GM19452 (cell line): ENCODE measurements around the gene VPS9D1.

Experiments
- ATAC-seq: cut with Tn5 transposase; IDR thresholded peaks from one replicate; pipeline ENCODE4 v1.9.1; 2021; ENCODE audit not compliant: unreplicated experiment

VPS9D1 gene, protein sequence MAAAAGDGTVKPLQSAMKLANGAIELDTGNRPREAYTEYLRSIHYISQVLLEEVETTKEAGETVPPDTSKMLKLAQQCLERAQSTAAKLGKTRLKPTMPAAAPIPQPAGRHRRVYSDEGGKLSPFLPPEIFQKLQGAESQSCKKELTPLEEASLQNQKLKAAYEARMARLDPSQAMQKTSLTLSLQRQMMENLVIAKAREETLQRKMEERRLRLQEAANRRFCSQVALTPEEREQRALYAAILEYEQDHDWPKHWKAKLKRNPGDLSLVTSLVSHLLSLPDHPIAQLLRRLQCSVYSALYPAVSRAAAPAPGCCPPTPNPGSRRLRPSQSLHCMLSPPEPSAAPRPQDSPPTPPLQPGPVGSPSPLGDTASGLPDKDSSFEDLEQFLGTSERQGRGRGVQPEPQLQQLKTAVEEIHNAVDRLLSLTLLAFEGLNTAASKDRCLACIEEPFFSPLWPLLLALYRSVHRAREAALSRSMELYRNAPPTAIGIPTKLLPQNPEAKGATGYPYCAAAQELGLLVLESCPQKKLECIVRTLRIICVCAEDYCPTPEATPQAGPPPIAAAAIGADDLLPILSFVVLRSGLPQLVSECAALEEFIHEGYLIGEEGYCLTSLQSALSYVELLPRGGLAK

DNA sequence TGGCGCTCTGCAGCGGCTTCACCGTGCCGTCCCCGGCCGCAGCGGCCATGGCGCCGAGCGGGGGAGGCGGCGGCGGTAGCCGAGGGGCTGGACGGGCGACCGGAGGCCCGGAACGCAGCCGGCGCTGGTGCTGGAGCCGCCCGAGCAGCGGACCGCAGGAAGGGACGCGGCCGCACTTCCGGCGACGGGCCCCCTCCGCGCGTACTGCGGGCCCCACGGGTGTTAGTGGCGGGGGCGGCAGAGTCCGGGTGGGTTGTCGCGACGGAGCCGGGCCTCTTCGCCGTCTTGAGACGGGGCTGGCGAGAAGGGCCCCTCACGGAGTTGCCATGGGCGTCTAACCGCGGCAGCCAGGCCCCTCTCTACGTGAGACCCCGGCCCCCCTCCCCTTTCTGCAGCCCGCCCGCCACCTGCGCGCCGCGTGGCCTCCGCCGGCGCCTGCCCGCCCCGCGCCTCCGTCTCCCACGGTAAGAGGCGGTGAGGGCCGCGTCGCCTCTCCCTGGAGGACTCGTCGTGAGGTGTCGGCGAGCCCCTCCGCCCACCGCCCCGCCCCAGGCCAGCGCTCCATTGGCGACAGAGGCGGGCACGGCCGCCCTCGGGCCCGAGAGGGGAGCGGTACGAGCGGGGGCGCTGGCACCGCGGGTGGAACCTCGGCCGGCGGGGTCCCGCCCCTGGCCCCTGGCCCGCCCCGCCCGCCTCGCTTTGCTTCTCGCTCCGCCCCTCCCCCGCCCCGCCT is at the start of gene VPS9D1, which contains the start of gene ZNF276:
Gene VPS9D1, minus strand, starts transcription at position 86 of the 733 bp plus-strand sequence. Its CDS starts 37 bp downstream, at position 49.
Gene ZNF276, plus strand, starts transcription at position 725 of the 733 bp plus-strand sequence. CDS start 104 bp downstream, outside the sequence.
- ATAC-seq, result peak; percentile 44

DNA sequence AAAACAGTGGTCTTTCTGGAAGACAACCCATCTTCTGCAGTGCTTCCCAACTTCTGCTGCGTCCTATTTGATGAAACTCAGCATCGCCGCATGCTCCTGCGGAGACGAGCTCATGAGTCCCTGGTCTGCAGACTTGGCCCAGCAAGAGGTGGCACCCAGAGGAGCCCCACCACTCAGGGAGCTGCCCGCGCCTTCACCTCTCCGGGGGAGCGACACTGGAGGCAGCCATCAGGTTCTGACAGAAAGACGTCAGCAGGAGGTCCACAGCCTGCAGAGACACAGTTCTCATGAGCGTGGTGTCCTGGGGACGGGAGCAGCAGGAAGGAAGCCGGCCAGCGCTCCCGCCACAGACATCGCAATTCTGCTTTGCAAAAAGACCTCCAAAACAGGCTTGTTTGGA is 49.7 kb upstream of the VPS9D1 start:
- ATAC-seq, result no peak

DNA sequence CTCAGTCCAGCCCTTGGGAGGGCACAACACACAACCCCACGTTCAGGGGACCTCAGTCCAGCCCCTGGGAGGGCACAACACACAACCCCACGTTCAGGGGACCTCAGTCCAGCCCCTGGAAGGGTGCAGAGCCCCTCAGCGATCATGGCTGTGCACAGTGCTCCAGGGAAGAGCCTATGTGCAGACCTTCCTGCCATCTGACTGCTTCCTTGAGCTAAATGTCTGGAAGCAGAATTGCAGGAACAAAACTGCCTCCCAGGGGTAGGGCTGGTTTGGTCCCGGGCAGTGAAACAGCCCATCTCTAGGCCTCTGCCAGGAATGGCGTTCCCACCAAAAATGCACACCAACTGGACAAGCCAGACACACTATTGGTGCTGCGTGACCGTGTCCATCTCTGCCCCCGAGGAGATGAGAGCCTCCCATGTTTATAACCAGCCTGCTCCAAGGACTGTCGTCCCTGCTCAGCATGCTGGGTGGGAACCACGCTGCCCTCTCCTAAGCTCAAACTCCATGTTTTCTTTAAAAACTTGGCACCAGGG is 44.7 kb upstream of the VPS9D1 start:
- peak; percentile 16 for ATAC-seq

DNA sequence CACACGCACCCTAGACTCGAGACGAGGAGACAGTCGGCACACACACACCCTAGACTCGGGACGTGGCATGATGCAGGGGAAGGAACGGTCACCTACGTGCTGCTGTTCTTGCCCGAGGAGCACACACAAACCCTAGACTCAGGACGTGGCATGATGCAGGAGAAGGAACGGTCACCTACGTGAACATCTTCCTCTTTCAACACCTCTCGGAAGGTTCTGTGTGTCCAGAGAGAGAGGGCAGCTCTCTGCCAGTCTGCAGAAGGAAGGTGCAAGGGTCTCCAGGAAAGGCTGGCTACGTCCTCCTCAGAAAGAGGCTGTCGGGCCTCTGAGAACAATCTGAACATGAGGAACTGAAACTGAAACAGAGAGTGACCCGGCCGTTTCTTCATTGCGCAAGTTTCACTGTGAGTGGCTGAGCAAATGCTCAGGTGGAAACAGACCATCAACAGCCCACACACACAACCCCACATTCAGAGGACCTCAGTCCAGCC is 44.1 kb upstream of the VPS9D1 start:
- ATAC-seq, result peak; percentile 88

DNA sequence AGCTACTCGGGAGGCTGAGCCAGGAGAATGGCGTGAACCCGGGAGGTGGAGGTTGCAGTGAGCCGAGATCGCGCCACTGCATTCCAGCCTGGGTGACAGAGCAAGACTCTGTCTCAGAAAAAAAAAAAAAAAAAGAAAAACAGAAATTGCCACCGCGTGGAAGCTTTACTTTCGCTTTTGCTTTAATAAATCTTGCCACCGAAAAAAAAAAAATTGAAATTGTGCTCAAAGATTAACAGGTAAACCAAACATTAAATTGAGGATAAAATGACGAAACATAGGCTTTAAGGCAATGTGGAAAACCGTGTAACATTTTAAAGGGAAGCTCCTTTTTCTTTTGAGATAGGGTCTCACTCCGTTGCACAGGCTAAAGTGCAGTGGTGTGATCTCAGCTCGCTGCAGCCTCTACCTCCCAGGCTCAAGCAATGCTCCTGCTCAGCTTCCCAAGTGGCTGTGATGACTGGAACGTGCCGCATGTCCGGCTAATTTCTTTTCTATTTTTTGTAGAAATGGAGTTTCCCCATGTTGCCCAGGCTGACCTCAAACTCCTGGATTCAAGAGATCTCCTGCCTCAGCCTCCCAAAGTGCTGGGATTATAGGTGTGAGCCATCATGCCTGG is 40.7 kb upstream of the VPS9D1 start:
- ATAC-seq, result no peak

DNA sequence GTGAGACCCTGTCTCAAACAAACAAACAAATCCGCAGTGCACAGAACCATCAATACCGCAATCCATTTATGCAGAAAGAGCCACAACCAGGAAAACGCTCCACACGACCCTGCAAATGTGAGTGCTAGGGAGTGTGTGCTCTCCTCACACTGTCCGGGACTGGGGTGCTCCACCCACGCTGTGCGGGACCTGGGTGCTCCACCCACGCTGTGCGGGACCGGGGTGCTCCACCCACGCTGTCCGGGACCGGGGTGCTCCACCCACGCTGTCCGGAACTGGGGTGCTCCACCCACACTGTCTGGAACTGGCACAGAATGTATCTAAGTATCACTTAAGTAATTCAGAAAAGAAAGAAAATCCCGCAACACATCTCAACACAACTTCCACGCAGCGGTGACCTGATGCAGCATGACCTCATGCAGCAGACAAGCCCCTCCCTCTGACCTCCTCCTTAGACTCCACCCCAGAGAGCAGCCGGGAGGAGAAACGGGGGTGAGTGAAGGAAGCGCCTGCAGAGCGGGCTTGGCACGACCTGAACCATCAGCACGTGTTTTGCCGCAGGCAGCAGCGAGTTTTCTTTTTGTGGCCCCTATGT is 39.1 kb upstream of the VPS9D1 start:
- no peak for ATAC-seq

DNA sequence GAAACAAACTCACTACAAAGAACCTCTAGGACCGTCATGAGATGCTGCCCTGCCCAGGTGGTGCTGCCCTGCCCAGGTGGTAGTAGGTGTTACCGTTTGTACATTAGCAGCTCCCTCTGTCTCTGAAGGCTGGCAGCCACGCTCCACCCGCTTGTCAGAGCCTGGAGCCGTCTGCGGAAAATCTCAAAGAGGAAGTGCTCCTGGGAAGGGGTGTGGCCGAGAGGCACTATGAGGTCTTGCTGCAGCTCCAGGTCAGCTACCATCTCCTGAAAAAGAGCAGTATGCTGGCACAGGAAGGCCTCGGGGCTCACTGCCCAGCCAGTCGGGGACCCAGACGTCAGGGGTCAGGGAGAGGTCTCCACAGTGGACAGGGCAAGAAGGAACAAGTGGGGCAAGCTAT is 28.9 kb upstream of the VPS9D1 start:
- ATAC-seq, result no peak

DNA sequence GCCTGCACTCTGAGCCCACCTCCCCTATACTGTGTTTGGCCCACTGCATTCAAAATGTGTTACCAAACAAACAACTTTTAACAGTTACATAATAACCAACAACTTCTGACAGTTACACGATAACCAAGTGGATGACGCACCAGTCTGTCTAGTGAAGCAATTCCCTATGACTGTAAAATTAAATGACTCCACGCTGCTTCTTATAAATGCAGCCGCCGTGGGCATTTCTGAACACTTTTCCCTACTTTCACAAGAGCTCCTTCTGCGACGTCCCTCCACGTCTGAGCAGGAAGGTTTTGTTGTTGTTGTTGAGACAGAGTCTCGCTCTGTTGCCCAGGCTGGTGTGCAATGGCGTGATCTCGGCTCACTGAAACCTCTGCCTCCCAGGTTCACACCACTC is 28.2 kb upstream of the VPS9D1 start:
- ATAC-seq, result no peak

DNA sequence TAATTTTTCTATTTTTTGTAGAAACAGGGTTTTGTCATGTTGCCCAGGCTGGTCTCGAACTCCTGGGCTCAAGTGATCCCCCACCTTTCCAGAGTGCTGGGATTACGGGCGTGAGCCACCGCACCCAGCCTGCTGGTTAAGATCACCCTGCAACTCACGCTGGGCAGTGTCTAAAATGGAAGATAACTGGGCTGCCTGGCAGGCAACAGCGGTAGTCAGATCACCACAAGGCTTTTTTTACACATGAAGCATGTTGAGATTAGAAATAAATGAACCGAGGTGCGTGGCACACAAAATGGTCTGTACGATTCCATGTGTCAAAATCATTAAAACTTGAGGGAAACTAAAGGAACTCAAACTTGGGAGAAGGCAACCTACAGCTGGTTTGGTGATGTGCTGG is 27.4 kb upstream of the VPS9D1 start:
- ATAC-seq, result no peak

DNA sequence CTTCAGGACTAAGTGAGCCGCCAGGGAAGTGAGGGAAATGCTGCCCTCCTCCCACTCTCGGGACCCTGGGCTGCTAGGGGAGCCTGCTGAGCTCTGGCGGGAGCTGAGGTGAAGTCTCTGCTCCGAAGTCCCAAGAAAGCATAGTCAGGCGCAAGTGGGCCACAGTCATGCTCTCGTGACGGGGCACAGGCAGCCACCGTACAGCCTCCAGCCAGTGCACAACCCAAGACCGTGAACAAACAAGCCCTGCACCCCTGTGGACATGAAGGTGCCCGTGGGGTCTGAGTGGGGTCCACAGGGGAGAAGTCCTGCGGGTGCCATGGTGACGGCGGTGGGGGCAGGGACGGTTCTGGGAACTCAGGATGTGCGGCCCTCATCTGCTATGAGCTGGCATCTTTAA is 25.3 kb upstream of the VPS9D1 start:
- no peak for ATAC-seq

DNA sequence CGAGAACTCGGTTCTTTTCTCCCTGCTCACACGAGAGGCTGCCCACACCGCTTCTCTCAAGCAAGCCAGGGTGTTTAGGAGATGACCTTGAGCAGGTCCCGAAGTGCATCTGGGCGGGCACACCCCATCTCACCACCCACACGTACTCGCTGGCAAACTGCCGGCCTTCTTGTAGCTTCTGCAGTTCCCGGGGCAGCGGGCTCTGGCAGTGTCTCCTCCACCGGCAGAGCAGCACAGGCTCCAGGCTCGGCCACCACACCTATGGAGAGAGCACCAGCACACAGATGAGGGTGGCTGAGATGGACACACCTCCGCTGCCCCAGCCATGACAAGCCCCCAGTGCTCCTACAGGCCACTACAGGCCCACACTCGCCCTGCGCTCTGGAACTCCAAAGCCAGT is 24.1 kb upstream of the VPS9D1 start:
- ATAC-seq, result no peak

DNA sequence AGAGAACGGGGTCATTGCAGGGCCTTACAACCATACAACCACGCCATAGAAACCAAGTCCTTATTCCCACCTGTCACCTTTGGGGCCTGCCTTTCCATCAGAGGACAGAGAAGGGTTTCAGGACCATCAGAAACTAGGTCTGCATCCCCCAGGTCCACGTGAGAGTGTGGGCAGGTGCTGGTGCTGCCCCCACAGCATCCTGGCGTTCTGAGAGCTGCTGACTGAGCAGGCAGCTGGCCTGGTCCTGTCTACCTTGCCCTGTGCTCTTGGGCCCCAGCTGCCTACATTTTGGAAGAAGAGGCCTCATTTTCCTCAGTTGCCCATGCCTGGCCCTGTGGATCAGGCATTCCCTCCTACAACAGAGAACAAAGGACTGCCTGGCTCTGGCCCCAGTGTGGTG is 22.2 kb upstream of the VPS9D1 start:
- no peak for ATAC-seq

DNA sequence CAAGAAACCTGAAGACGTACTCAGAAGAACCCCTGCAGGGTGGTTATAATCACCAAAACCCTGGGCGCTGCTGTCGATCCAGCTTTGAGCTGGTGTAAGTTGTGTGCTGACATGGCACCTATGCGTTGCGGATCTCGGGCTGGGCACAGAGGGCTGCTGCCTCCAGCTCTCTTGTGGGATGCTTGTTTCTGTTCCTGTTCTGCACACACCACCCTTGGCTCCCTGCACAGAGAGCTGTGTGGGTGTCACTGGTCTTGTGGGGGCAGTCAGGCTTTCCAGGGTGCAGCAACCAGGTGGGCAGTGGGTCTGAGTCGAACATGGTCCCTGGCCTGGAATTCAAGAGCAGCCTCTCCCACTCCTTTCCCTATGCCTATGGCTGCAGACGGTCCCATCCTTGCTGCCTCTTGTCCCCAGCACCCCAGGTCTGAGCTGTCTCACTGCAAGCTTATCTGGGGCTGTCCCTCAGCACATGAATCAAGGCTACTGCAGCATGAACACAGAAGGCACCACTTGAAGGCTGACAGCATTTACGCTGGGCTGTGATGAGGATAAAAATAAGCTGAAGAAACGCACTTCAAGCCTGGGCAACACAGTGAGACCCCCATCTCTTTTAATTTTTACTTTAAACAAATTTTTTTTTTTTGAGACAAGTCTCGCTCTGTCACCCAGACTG is 20.8 kb upstream of the VPS9D1 start:
- no peak for ATAC-seq

DNA sequence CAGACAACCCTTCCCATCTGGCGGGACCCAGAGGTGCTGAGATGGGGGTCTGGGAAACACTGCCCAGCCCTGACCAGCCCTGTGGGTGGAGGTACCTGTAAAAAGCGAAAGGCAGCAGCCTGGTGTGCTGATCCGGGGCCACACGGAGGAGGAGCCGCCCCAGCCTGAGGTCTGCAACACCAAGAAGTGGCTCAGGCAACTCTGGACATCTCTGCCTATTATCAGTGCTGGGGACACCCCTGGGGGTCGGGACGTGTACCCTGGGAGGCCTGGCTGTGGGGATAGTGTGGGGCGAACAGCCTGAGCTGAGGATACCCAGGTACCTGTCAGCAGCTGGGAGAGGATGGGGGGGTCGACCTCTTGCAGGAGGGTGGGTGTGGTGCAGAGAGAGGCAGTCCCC is 18.7 kb upstream of the VPS9D1 start:
- ATAC-seq, result no peak

DNA sequence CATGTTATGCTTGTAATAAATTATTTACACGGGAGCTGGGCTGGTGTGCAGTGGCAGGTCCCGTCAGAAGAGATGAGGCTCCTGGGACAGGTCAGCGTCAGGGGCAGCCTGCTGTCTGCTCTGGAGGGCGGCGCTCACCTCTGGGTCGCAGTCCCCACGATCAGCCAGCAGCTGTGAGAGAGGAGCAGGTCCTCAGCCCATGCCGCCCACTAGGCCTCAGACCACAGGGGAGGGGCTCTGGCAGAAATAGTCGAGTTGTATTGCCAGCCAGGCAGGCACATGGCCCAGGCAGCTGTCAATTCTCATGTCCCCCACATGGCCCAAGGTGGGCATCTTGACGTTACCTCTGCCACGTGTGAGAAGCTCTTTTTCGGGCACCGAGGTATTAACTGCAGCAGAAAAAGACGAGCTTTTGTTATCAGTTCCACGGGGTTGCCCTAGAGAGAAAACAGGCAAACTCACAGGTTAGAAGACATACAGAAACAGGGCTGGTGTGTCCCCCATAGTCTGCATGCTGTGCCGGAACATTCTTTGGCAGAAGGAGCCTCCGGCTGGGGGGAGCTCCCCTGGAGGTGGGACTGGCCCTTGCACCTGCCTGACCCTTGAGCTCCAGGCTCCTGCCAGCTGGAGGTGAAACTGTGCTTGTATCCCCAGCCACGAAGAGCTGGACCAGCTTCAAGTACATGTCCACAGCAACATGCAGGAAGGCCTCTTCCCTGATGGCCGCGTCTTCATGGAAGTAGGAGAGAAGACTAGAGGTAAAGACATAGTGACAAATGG is 18.0 kb upstream of the VPS9D1 start:
- ATAC-seq, result no peak

DNA sequence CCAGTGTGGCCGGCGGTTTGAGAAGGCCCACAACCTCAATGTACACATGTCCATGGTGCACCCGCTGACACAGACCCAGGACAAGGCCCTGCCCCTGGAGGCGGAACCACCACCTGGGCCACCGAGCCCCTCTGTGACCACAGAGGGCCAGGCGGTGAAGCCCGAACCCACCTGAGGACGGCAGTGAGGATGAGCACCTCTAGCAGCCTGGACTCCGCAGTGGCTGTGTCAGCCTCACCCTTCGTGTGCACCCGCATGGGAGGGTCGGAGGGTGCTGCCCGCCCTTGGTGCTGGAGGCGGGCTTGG is 17.3 kb upstream of the VPS9D1 start:
- ATAC-seq, result no peak

DNA sequence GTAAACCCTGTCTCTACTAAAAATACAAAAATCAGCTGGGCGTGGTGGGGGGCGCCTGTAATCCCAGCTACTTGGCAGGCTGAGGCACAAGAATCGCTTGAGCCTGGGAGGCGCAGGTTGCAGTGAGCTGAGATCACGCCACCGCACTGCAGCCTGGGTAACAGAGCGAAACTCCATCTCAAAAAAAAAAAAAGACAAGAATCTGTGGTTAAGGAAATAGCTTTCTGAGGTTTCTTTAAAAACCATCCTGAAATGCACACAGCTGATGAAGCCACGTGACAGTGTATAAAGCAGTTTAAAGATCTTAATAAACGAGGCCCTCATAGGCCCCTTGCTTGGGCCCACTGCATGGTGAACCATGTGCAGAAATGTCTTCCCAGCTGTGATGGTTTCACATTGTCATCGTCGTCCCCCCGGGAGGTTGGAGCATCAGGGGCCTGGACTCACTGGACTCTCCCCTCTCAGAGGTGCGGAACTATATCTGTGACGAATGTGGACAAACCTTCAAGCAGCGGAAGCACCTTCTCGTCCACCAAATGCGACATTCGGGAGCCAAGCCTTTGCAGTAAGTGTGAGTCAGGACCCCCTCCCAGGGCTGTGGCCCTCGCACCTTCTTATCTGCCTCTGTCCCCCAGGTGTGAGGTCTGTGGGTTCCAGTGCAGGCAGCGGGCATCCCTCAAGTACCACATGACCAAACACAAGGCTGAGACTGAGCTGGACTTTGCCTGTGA is 16.8 kb upstream of the VPS9D1 start:
- ATAC-seq, result no peak

DNA sequence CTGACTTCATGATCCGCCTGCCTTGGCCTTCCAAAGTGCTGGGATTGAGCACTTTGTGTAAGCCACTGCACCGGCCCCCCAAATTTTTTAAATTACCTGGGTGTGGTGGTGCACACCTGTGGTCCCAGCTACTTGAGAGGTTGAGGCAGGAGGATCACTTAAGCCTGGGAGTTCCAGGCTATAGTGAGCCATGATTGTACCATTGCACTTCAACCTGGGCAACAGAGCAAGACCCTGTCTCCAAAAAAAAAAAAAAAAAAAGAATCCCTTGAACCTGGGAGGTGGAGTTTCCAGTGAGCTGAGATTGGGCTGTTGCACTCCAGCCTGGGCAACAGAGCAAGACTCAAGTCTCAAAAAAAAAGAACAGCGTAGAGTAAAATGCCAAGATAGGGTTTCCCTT is 15.9 kb upstream of the VPS9D1 start:
- ATAC-seq, result no peak

DNA sequence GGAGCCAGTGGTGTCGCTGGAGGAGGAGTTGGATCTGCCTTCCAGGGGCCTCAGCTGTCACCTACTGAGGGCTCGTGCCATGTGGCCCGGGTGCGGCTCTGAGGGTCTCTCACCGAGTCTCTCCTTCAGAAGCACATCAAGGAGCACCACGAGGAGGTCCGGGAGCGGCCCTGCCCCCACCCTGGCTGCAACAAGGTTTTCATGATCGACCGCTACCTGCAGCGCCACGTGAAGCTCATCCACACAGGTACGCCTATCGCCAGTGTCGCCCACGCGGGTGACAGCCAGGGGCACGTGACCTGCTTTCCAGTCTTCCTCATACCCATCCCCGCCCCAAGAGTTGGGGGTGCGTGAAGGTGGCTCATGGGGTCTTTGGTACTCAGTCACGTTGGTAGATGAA is 13.1 kb upstream of the VPS9D1 start:
- ATAC-seq, result no peak
